B cell (primary cell): ENCODE results near the gene GLRX2. TPM values are rescaled to one million over a fixed set of nuclear protein-coding genes. Genes with fewer than 3 reads are reported as not detected.

ENCODE experiments used
- ATAC-seq: fragments of 200-7000 bp; cut with Tn5 transposase; one replicate; pipeline ENCODE4 v1.10.0; 2021; ENCODE audit warnings: low read depth, mild to moderate bottlenecking, moderate number of reproducible peaks, moderate library complexity
- CTCF ChIA-PET: fragments of 350-600 bp; sonication (Branson Sonifier 250); formaldehyde crosslinking; loops from one replicate; lab custom pipeline; 2021; ENCODE audit warnings: antibody characterized with exemption, inconsistent platforms; lab: Charles Lee
- POLR2A ChIA-PET: fragments of 350-600 bp; sonication (Branson Sonifier 250); formaldehyde crosslinking; loops from one replicate; lab custom pipeline; 2021; ENCODE audit warnings: antibody characterized with exemption; lab: Charles Lee
- DNase-seq: peaks from one replicate; pipeline ENCODE4 v3.0.0; 2013
- H2AFZ ChIP-seq: 2 replicates; pipeline ENCODE4 v1.6.1; 2012; ENCODE audit warnings: mild to moderate bottlenecking, low read depth, low read length; ENCODE audit not compliant: insufficient read depth, poor library complexity, severe bottlenecking
- H3K27ac ChIP-seq, 2 donors: 1 replicate in 1 of 2; 2 replicates in 1 of 2; pipeline ENCODE4 v1.5.1; 2012 to 2013; ENCODE audit warnings: low read length in 2 of 2, mild to moderate bottlenecking in 2 of 2, moderate library complexity in 1 of 2
- H3K27me3 ChIP-seq, 4 experiments: fragments of 200-600 bp in 1 of 4; sonication (generic) in 1 of 4; replicated peaks in 1 of 4; 1 replicate in 2 of 4; 2 replicates in 2 of 4; pipeline versions ENCODE4 v1.6.1 to v1.7.0; 2013 to 2016; ENCODE audit warnings: low read length in 3 of 4, mild to moderate bottlenecking in 2 of 4, mixed read lengths in 1 of 4, moderate library complexity in 1 of 4; ENCODE audit not compliant: insufficient read depth in 4 of 4, control insufficient read depth in 3 of 4; ENCODE audit errors: control extremely low read depth in 1 of 4
- H3K36me3 ChIP-seq, 2 experiments: replicated peaks in 1 of 2; 1 replicate in 1 of 2; 2 replicates in 1 of 2; pipeline versions ENCODE4 v1.6.1 to v1.7.1; 2013; ENCODE audit warnings: low read length in 1 of 2; ENCODE audit not compliant: insufficient read depth in 2 of 2, control insufficient read depth in 1 of 2; ENCODE audit errors: control extremely low read depth in 1 of 2, extremely low read depth in 1 of 2
- H3K4me1 ChIP-seq, 2 donors: fragments of 200-600 bp in 1 of 2; sonication (generic) in 1 of 2; 1 replicate in 1 of 2; 2 replicates in 1 of 2; pipeline versions ENCODE4 v1.5.1 to v1.6.1; 2013 to 2017; ENCODE audit warnings: low read length in 2 of 2; ENCODE audit not compliant: control insufficient read depth in 2 of 2, insufficient read depth in 2 of 2
- H3K4me2 ChIP-seq: replicated peaks from 2 replicates; pipeline ENCODE3; 2012; ENCODE audit warnings: mild to moderate bottlenecking, low read depth, low read length; ENCODE audit not compliant: poor library complexity, severe bottlenecking
- H3K4me3 ChIP-seq, 5 experiments: fragments of 200-600 bp in 1 of 5; sonication (generic) in 1 of 5; 1 replicate in 3 of 5; 2 replicates in 2 of 5; pipeline versions ENCODE4 v1.5.1 to v1.7.0; 2011 to 2016; ENCODE audit warnings: low read length in 4 of 5, mild to moderate bottlenecking in 4 of 5, low read depth in 2 of 5, control low read depth in 1 of 5, moderate library complexity in 1 of 5; ENCODE audit not compliant: insufficient read depth in 1 of 5; ENCODE audit errors: control extremely low read depth in 1 of 5, extremely low read depth in 1 of 5
- H3K79me2 ChIP-seq: fragments of 200-600 bp; sonication (generic); one replicate; pipeline ENCODE4 v1.6.0; 2016; ENCODE audit warnings: low read length; ENCODE audit not compliant: control insufficient read depth, insufficient read depth
- H3K9ac ChIP-seq: fragments of 200-600 bp; sonication (generic); 2 replicates; pipeline ENCODE4 v1.6.1; 2017; ENCODE audit warnings: mild to moderate bottlenecking, low read length, moderate library complexity
- H3K9me3 ChIP-seq, 3 donors: one replicate each; pipeline versions ENCODE4 v1.6.1 to v1.7.1; 2013; ENCODE audit warnings: low read length in 2 of 3; ENCODE audit not compliant: control insufficient read depth in 2 of 3, insufficient read depth in 1 of 3; ENCODE audit errors: control extremely low read depth in 1 of 3
- H4K20me1 ChIP-seq: 2 replicates; pipeline ENCODE4 v1.6.0; 2012; ENCODE audit warnings: mild to moderate bottlenecking, low read length; ENCODE audit not compliant: insufficient read depth, control insufficient read depth, poor library complexity, severe bottlenecking
- H3K27ac Mint-ChIP-seq: one replicate; pipeline ENCODE4 v1.8.0; 2021; ENCODE audit warnings: mixed read lengths
- H3K27me3 Mint-ChIP-seq: one replicate; pipeline ENCODE4 v1.8.0; 2021; ENCODE audit warnings: mixed read lengths
- H3K4me1 Mint-ChIP-seq: one replicate; pipeline ENCODE4 v1.8.0; 2021; ENCODE audit warnings: mixed read lengths
- H3K4me3 Mint-ChIP-seq: one replicate; pipeline ENCODE4 v1.8.0; 2021; ENCODE audit warnings: mixed read lengths
- H3K9me3 Mint-ChIP-seq: one replicate; pipeline ENCODE4 v1.8.0; 2022; ENCODE audit warnings: mixed read lengths; ENCODE audit not compliant: insufficient read depth
- EZH2 ChIP-seq: IDR thresholded peaks from 2 replicates; pipeline ENCODE4 v1.6.1; 2012; ENCODE audit warnings: borderline replicate concordance, low read depth, mild to moderate bottlenecking, moderate library complexity, low read length; ENCODE audit not compliant: insufficient read depth, poor library complexity, severe bottlenecking
- WGBS: methylation state at CpG from one replicate; pipeline ENCODE4 v1.1.5; 2013; ENCODE audit warnings: missing lambda C conversion rate; ENCODE audit not compliant: insufficient coverage; 5-methylcytosine and 5-hydroxymethylcytosine counted together
- intact Hi-C: fragments of 100-400 bp; cut with micrococcal nuclease; formaldehyde crosslinking; loops from one replicate; pipeline ENCODE4 v1.10.0; 2022
- polyA plus RNA-seq: library from polyadenylated mRNA; depleted of rRNA; stranded (reverse); fragments of >200 nt; gene quantifications from 2 replicates; pipeline ENCODE4 v1.2.3, GENCODE V29; 2012
- total RNA-seq, 2 donors: library from RNA; stranded (reverse); fragments of 120-200 nt in 1 of 2; gene quantifications; 1 replicate in 1 of 2; 2 replicates in 1 of 2; pipeline versions ENCODE4 v1.2.3 to v1.2.4, GENCODE V29; 2013 to 2022
- TF ChIP-seq, protein P1 (sequence below): fragments of 200-600 bp; IDR thresholded peaks from one replicate; pipeline ENCODE4 v1.8.0; 2022; ENCODE audit warnings: antibody characterized with exemption, mild to moderate bottlenecking

The GLRX2 gene
- total and polyA plus RNA-seq, 2 donors (not counting 1 experiment from before 2014, with no cell fraction given), result 2.7 to 12.9 TPM

DNA sequence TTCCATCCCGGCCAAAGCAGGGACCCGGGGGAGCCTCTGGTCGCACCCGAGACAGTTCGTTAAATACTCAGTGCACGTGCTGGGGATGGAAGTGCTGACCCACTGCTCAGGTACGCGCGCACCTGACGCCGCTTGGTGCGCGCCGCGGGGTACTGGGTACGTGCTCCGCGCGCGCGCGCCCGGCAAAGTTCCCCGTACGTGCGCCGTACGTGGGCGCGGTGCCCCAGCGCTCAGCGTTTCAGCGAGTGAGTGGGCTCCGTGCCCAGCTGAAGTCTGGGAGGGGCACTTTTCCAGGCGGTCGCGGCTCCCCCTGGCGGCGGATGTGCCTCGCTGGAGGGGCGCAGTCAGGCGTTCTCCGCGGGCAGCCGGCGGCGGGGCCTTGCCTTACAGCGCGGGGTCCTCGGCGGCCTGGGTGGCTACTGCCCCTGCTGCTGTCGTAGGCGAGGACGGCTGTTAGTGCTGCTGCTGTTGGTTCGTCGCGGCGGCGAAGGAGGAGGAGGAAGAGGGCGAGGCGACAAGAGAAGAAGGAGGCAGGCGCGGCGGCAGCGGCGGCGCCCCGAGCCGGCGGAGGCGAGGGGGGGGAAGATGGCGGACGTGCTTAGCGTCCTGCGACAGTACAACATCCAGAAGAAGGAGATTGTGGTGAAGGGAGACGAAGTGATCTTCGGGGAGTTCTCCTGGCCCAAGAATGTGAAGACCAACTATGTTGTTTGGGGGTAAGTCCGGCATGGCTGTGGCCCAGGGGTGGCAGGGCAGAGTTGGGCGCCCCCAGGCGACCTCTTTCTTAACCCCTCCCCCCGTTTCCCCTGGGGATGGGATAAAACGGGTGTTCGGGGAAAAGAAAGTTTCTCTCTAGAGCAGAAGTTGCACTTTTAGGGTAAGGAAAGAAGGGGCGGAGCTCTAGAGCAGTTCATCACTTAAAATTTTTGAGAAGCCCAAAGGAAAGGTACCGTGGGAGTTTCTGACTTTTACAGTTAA, 16.7 kb upstream of the GLRX2 start, which contains the start of gene CDC73:
CDC73 (plus strand) TSS at position 416 of the 978 bp plus-strand sequence; CDS start at position 586, 170 bp downstream.
- Mint-ChIP-seq H3K27ac (peak within 1 kb of the TSS; percentile 93), H3K4me3 (peak within 1 kb of the TSS; percentile 90), H3K4me1 (peaks cover 40% of the 10 kb centered on the region), H3K9me3 (no peaks in the 10 kb centered on the region), H3K27me3 (no peaks in the 10 kb centered on the region)
- H3K9ac ChIP-seq, result peak within 1 kb of the TSS; percentile 88
- H2AFZ ChIP-seq, result peak within 1 kb of the TSS; percentile 79
- peaks cover 20 to 21% of the 10 kb centered on the region in 2 donors for H3K4me1 ChIP-seq
- H3K79me2 ChIP-seq, result peaks cover 39% of the 10 kb centered on the region
- H3K36me3 ChIP-seq, result peaks cover 0 to 12% of the 10 kb centered on the region in 2 experiments
- WGBS, result under 1% methylated on average over 78 of the region's 85 CpGs
- peak within 1 kb of the TSS; percentile 87 to 99 (median 93) for H3K4me3 ChIP-seq
- no peaks in the 10 kb centered on the region for H3K9me3 ChIP-seq
- TF ChIP-seq, protein P1, sequence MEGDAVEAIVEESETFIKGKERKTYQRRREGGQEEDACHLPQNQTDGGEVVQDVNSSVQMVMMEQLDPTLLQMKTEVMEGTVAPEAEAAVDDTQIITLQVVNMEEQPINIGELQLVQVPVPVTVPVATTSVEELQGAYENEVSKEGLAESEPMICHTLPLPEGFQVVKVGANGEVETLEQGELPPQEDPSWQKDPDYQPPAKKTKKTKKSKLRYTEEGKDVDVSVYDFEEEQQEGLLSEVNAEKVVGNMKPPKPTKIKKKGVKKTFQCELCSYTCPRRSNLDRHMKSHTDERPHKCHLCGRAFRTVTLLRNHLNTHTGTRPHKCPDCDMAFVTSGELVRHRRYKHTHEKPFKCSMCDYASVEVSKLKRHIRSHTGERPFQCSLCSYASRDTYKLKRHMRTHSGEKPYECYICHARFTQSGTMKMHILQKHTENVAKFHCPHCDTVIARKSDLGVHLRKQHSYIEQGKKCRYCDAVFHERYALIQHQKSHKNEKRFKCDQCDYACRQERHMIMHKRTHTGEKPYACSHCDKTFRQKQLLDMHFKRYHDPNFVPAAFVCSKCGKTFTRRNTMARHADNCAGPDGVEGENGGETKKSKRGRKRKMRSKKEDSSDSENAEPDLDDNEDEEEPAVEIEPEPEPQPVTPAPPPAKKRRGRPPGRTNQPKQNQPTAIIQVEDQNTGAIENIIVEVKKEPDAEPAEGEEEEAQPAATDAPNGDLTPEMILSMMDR, result peak; percentile 92
- TF ChIP-seq EZH2, result no peak
- peaks cover 26% of the 10 kb centered on the region for H4K20me1 ChIP-seq
- DNase-seq (peak; percentile 99), ATAC-seq (peak; percentile 89)
- peak within 1 kb of the TSS; percentile 86 for H3K4me2 ChIP-seq
- POLR2A ChIA-PET, result interaction anchor here (0.6 to 2.0 kb wide), 5 partner anchors 16 to 314 kb away, joined by 3 to 14 read pairs (median 4); partner anchors contain the start of genes RGS2, RO60 and UCHL5
- H3K27me3 ChIP-seq, result no peaks in the 10 kb centered on the region
- intact Hi-C loops, result loop anchor here (1.0 to 5.0 kb wide), 8 partner anchors 17 to 1167 kb away; partner anchors contain the start of genes GLRX2, RGS1, RO60 and UCHL5
- H3K27ac ChIP-seq, result peak within 1 kb of the TSS; percentile 82 to 93
- CTCF ChIA-PET, result interaction anchor here (1.0 to 4.3 kb wide), 9 partner anchors 16 to 648 kb away, joined by 3 to 32 read pairs (median 7); partner anchors contain the start of genes GLRX2, RGS2, RO60 and UCHL5
